MCF 10A (cell line): ENCODE results near the gene GNRH2. TPM values are rescaled to one million over a fixed set of nuclear protein-coding genes. Genes with fewer than 3 reads are reported as not detected.

Experiments used
- BruUV-seq: library from RNA; stranded (reverse); fragments of 400-500 nt; replicated peaks from 2 replicates; lab custom pipeline; 2021; lab: Mats Ljungman, UMichigan
- CTCF ChIA-PET: fragments of 300-600 bp; sonication (Branson Sonifier 250); formaldehyde crosslinking; extraction: SDS; loops from one replicate; lab custom pipeline; 2021; ENCODE audit warnings: antibody characterized with exemption, inconsistent platforms; lab: Yijun Ruan, JAX
- POLR2A ChIA-PET: fragments of 300-600, 350-650 bp; sonication (Branson Sonifier 250); formaldehyde crosslinking; extraction: SDS; loops from one replicate; lab custom pipeline; 2020; ENCODE audit warnings: antibody characterized with exemption, inconsistent platforms; lab: Yijun Ruan, JAX
- DNase-seq: peaks from one replicate; pipeline ENCODE4 v3.0.0-alpha.2; 2018; ENCODE audit not compliant: unreplicated experiment
- H3K27ac Mint-ChIP-seq: one replicate; pipeline ENCODE4 v1.8.0; 2022; ENCODE audit warnings: mild to moderate bottlenecking, low read depth, mixed read lengths; ENCODE audit not compliant: unreplicated experiment
- H3K27me3 Mint-ChIP-seq: one replicate; pipeline ENCODE4 v1.8.0; 2022; ENCODE audit warnings: mixed read lengths; ENCODE audit not compliant: insufficient read depth, unreplicated experiment
- H3K36me3 Mint-ChIP-seq: one replicate; pipeline ENCODE4 v1.8.0; 2022; ENCODE audit warnings: mild to moderate bottlenecking, moderate library complexity, mixed read lengths; ENCODE audit not compliant: insufficient read depth, unreplicated experiment
- H3K4me1 Mint-ChIP-seq: one replicate; pipeline ENCODE4 v1.8.0; 2022; ENCODE audit warnings: mixed read lengths; ENCODE audit not compliant: insufficient read depth, unreplicated experiment
- H3K4me3 Mint-ChIP-seq: one replicate; pipeline ENCODE4 v1.8.0; 2022; ENCODE audit warnings: mild to moderate bottlenecking, moderate library complexity, mixed read lengths; ENCODE audit not compliant: unreplicated experiment
- H3K9me3 Mint-ChIP-seq: one replicate; pipeline ENCODE4 v1.8.0; 2022; ENCODE audit warnings: mixed read lengths; ENCODE audit not compliant: unreplicated experiment
- CTCF ChIP-seq: fragments of 200-600 bp; IDR thresholded peaks from one replicate; pipeline ENCODE4 v1.8.0; 2022; ENCODE audit warnings: antibody characterized with exemption, mild to moderate bottlenecking; ENCODE audit not compliant: unreplicated experiment
- intact Hi-C: fragments of 100-400 bp; cut with micrococcal nuclease; formaldehyde crosslinking; loops from 2 replicates; pipeline ENCODE4 v1.14.1; 2022
- total RNA-seq: library from RNA; stranded (reverse); gene quantifications from 2 replicates; pipeline ENCODE4 v1.2.3, GENCODE V29; 2022

The GNRH2 gene
- total RNA-seq, 1 experiment from 2014 or later: 1.0 TPM

GRCh38 chr20:3067139-3068014 lies 24.0 kb downstream of the GNRH2 start:
- no peak for TF ChIP-seq CTCF
- H3K27ac Mint-ChIP-seq: no peak overlapping the region
- no peaks in the 10 kb centered on the region for H3K36me3 Mint-ChIP-seq
- intact Hi-C loops: no loop called here
- no peaks in the 10 kb centered on the region for H3K27me3 Mint-ChIP-seq
- H3K4me3 Mint-ChIP-seq: no peak overlapping the region
- ChIA-PET CTCF (interaction anchor here (0.5 to 1.0 kb wide), 6 partner anchors 10 to 787 kb away, joined by 3 to 7 read pairs (median 3); no protein-coding TSS in a partner anchor), POLR2A (no interaction called here)
- no peak for DNase-seq
- no TSS peak for BruUV-seq
- peaks cover 11% of the 10 kb centered on the region for H3K4me1 Mint-ChIP-seq
- H3K9me3 Mint-ChIP-seq: no peaks in the 10 kb centered on the region

GRCh38 chr20:3068075-3068474 lies 24.7 kb downstream of the GNRH2 start:
- intact Hi-C loops: no loop called here
- Mint-ChIP-seq H3K27me3 (no peaks in the 10 kb centered on the region), H3K27ac (no peak overlapping the region), H3K36me3 (no peaks in the 10 kb centered on the region), H3K4me3 (no peak overlapping the region), H3K9me3 (no peaks in the 10 kb centered on the region), H3K4me1 (peaks cover 11% of the 10 kb centered on the region)
- POLR2A ChIA-PET: interaction anchor here (0.9 kb wide), 1 partner anchor 42 kb away, joined by 3 read pairs; no protein-coding TSS in a partner anchor
- no peak for TF ChIP-seq CTCF
- CTCF ChIA-PET: interaction anchor here (0.7 to 1.6 kb wide), 3 partner anchors 10 to 786 kb away, joined by 3 read pairs; no protein-coding TSS in a partner anchor
- no peak for DNase-seq
- BruUV-seq: no TSS peak

DNA sequence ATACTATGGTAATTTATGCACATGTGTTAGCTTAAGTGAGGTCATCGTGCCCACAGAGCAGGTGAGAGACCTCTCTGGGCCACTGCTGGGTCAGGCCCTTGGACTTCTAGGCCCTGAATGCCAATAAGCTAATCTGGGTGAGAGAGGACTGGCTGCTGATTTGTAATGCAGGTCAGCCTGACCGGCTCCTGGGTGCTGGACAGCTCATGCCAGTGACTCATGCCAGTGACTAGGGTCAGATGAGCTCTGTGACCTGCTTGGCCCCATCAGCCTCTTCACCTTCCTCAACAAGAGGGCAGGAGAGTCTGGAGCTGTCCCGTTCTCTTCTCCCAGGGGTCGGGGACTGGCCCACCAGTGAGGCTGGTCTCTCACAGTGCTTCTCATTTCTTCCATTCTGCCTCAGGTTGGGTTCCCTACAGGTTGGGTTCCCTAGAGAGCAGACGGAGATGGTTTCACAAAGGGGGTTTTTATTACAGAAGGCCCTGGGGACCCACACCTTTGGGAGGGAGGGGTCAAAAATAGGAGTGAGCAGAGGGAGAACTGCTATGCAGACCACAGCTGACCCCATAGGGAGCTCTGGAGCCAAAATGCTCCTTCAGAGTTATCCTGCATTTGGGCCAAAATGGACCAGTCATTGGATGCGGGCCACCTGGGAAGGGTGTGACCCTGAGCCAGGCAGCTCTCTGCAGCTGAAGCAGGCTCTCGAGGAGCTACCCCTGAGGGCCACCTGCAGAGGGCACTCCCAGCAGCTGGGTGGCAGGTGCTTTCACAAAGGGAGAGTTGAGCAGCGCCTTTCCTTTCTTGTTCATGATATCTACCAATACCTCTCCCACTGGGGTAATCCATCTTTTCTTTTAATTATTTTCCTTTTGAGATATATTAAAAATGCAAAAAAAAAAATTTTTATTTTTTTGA lies 25.8 kb downstream of the GNRH2 start:
- CTCF ChIA-PET: interaction anchor here (0.8 to 2.2 kb wide), 5 partner anchors 13 to 47 kb away, joined by 3 to 13 read pairs (median 5); no protein-coding TSS in a partner anchor
- Mint-ChIP-seq H3K4me1 (peaks cover 11% of the 10 kb centered on the region), H3K4me3 (no peak overlapping the region), H3K27ac (no peak overlapping the region), H3K36me3 (no peaks in the 10 kb centered on the region), H3K27me3 (no peaks in the 10 kb centered on the region), H3K9me3 (no peaks in the 10 kb centered on the region)
- no peak for TF ChIP-seq CTCF
- BruUV-seq: no TSS peak
- DNase-seq: no peak
- POLR2A ChIA-PET: interaction anchor here (0.9 kb wide), 1 partner anchor 41 kb away, joined by 3 read pairs; no protein-coding TSS in a partner anchor
- intact Hi-C loops: no loop called here
